ENCODE data around the gene AGMAT.

- TF ChIP-seq CTCF (IDR thresholded peaks at IDR 0.05) (no peak), POLR2A (IDR thresholded peaks at IDR 0.05) (no peak)
These were observed 40.4 kb upstream of the AGMAT start for GRCh38 chr1:15625056-15625917.

Data from tibial nerve (tissue), 3 donors.